IPS-NIHi11 (cell line): Measurements from ENCODE around the gene EXOC2.

Source experiments
- DNase-seq: peaks from one replicate; pipeline ENCODE4 v3.0.0; 2012; ENCODE audit warnings: mixed read lengths, low spot score

EXOC2 gene

GRCh38 chr6:692858-693722 is at the start of gene EXOC2:
Gene EXOC2 (minus strand): TSS chr6:693139. CDS start chr6:637818, 55,321 bp downstream.
- peak; percentile 90 for DNase-seq

GRCh38 chr6:741410-742339 is 48.7 kb upstream of the EXOC2 start:
- DNase-seq: no peak

GRCh38 chr6:736657-737446 is 43.9 kb upstream of the EXOC2 start:
- no peak for DNase-seq

- DNase-seq: no peak
Measured at GRCh38 chr6:733431-734219, 40.7 kb upstream of the EXOC2 start.

- DNase-seq: no peak
Measured at GRCh38 chr6:731924-732323, 39.0 kb upstream of the EXOC2 start.

- no peak for DNase-seq
Measured at GRCh38 chr6:729606-730320, 36.8 kb upstream of the EXOC2 start.

- no peak for DNase-seq
Measured at GRCh38 chr6:727856-728255, 34.9 kb upstream of the EXOC2 start.

GRCh38 chr6:723540-723939 is 30.6 kb upstream of the EXOC2 start:
- peak; percentile 41 for DNase-seq

GRCh38 chr6:722608-723007 is 29.7 kb upstream of the EXOC2 start:
- no peak for DNase-seq

GRCh38 chr6:722077-722524 is 29.2 kb upstream of the EXOC2 start:
- peak; percentile 89 for DNase-seq

GRCh38 chr6:718345-718744 is 25.4 kb upstream of the EXOC2 start:
- DNase-seq: no peak

- no peak for DNase-seq
Measured at GRCh38 chr6:717135-717534, 24.2 kb upstream of the EXOC2 start.

GRCh38 chr6:715709-716491 is 23.0 kb upstream of the EXOC2 start:
- DNase-seq: no peak

- no peak for DNase-seq
Measured at GRCh38 chr6:714100-714499, 21.2 kb upstream of the EXOC2 start.

- DNase-seq: no peak
Measured at GRCh38 chr6:713351-713750, 20.4 kb upstream of the EXOC2 start.

GRCh38 chr6:712805-713204 is 19.9 kb upstream of the EXOC2 start:
- no peak for DNase-seq

- DNase-seq: no peak
Measured at GRCh38 chr6:711925-712324, 19.0 kb upstream of the EXOC2 start.

- peak; percentile 65 for DNase-seq
Measured at GRCh38 chr6:710601-711571, 17.9 kb upstream of the EXOC2 start.
